Calu3 (cell line): ENCODE results near the gene MYO10. TPM values are rescaled to one million over a fixed set of nuclear protein-coding genes. Genes with fewer than 3 reads are reported as not detected.

ENCODE experiments used
- BruUV-seq: library from RNA; stranded (reverse); fragments of 400-500 nt; replicated peaks from 2 replicates; lab custom pipeline; 2021; lab: Mats Ljungman, UMichigan
- CTCF ChIA-PET: fragments of 300-600 bp; sonication (Branson Sonifier 250); formaldehyde crosslinking; loops from one replicate; lab custom pipeline; 2022; ENCODE audit warnings: antibody characterized with exemption; lab: Charles Lee
- DNase-seq: peaks from one replicate; pipeline ENCODE4 v3.0.0; 2022
- H3K27ac Mint-ChIP-seq: one replicate; pipeline ENCODE4 v1.8.0; 2022; ENCODE audit warnings: mixed read lengths; ENCODE audit not compliant: unreplicated experiment
- H3K27me3 Mint-ChIP-seq: one replicate; pipeline ENCODE4 v1.8.0; 2022; ENCODE audit warnings: mixed read lengths; ENCODE audit not compliant: unreplicated experiment
- H3K36me3 Mint-ChIP-seq: one replicate; pipeline ENCODE4 v1.8.0; 2022; ENCODE audit warnings: mild to moderate bottlenecking, moderate library complexity, mixed read lengths; ENCODE audit not compliant: insufficient read depth, unreplicated experiment
- H3K4me1 Mint-ChIP-seq: one replicate; pipeline ENCODE4 v1.8.0; 2022; ENCODE audit warnings: mild to moderate bottlenecking, low read depth, mixed read lengths; ENCODE audit not compliant: unreplicated experiment
- H3K4me3 Mint-ChIP-seq: one replicate; pipeline ENCODE4 v1.8.0; 2022; ENCODE audit warnings: mild to moderate bottlenecking, low read depth, moderate library complexity, mixed read lengths; ENCODE audit not compliant: unreplicated experiment
- H3K9me3 Mint-ChIP-seq: one replicate; pipeline ENCODE4 v1.8.0; 2022; ENCODE audit warnings: low read depth, mixed read lengths; ENCODE audit not compliant: unreplicated experiment
- CTCF ChIP-seq: fragments of 200-600 bp; IDR thresholded peaks from one replicate; pipeline ENCODE4 v1.8.0; 2022; ENCODE audit warnings: antibody characterized with exemption; ENCODE audit not compliant: unreplicated experiment
- intact Hi-C: fragments of 100-400 bp; cut with micrococcal nuclease; formaldehyde crosslinking; loops from one replicate; pipeline ENCODE4 v1.10.0; 2022; ENCODE audit not compliant: unreplicated experiment
- total RNA-seq: library from RNA; stranded (reverse); gene quantifications from 2 replicates; pipeline ENCODE4 v1.2.3, GENCODE V29; 2022

The MYO10 gene
- total RNA-seq, 1 experiment from 2014 or later: 101 TPM

GRCh38 chr5:16965581-16965980, 29.5 kb upstream of the MYO10 start:
- intact Hi-C loops: no loop called here
- H3K9me3 Mint-ChIP-seq: no peaks in the 10 kb centered on the region
- H3K36me3 Mint-ChIP-seq: no peaks in the 10 kb centered on the region
- no peak for DNase-seq
- no peaks in the 10 kb centered on the region for H3K4me1 Mint-ChIP-seq
- H3K27me3 Mint-ChIP-seq: no peaks in the 10 kb centered on the region
- CTCF ChIA-PET: interaction anchor here (0.7 kb wide), 2 partner anchors 9 to 233 kb away, joined by 3 read pairs; no protein-coding TSS in a partner anchor
- H3K4me3 Mint-ChIP-seq: no peak overlapping the region
- no TSS peak for BruUV-seq
- no peak overlapping the region for H3K27ac Mint-ChIP-seq
- no peak for TF ChIP-seq CTCF

GRCh38 chr5:16963821-16964220, 27.7 kb upstream of the MYO10 start:
- H3K4me3 Mint-ChIP-seq: no peak overlapping the region
- no peak for TF ChIP-seq CTCF
- H3K9me3 Mint-ChIP-seq: no peaks in the 10 kb centered on the region
- intact Hi-C loops: no loop called here
- no peaks in the 10 kb centered on the region for H3K27me3 Mint-ChIP-seq
- CTCF ChIA-PET: no interaction called here
- no TSS peak for BruUV-seq
- H3K27ac Mint-ChIP-seq: no peak overlapping the region
- DNase-seq: no peak
- H3K4me1 Mint-ChIP-seq: no peaks in the 10 kb centered on the region
- H3K36me3 Mint-ChIP-seq: no peaks in the 10 kb centered on the region

GRCh38 chr5:16961131-16961530, 25.0 kb upstream of the MYO10 start:
- TF ChIP-seq CTCF: no peak
- CTCF ChIA-PET: no interaction called here
- Mint-ChIP-seq H3K9me3 (no peaks in the 10 kb centered on the region), H3K4me1 (no peaks in the 10 kb centered on the region), H3K4me3 (no peak overlapping the region), H3K27ac (no peak overlapping the region), H3K27me3 (no peaks in the 10 kb centered on the region), H3K36me3 (no peaks in the 10 kb centered on the region)
- no peak for DNase-seq
- no TSS peak for BruUV-seq
- intact Hi-C loops: no loop called here

- H3K36me3 Mint-ChIP-seq: no peaks in the 10 kb centered on the region
- no TSS peak for BruUV-seq
- no peak overlapping the region for H3K27ac Mint-ChIP-seq
- intact Hi-C loops: no loop called here
- H3K4me3 Mint-ChIP-seq: no peak overlapping the region
- no peaks in the 10 kb centered on the region for H3K27me3 Mint-ChIP-seq
- no peaks in the 10 kb centered on the region for H3K4me1 Mint-ChIP-seq
- TF ChIP-seq CTCF: no peak
- CTCF ChIA-PET: no interaction called here
- no peak for DNase-seq
- no peaks in the 10 kb centered on the region for H3K9me3 Mint-ChIP-seq
Measured at GRCh38 chr5:16957304-16958196, 21.5 kb upstream of the MYO10 start.
